Suprapubic skin (tissue), 4 donors: ENCODE results near the gene LCMT2.

Source experiments
- EP300 ChIP-seq: sonication (generic); formaldehyde crosslinking; IDR thresholded peaks from one replicate; pipeline ENCODE4 v1.6.1; 2017; ENCODE audit warnings: antibody characterized with exemption
- POLR2A ChIP-seq, 2 donors: fragments of 450-650 bp; IDR thresholded peaks; one replicate each; pipeline ENCODE4 v1.6.1; 2017; ENCODE audit warnings: antibody characterized with exemption in 2 of 2, mild to moderate bottlenecking in 2 of 2, moderate library complexity in 2 of 2
- POLR2AphosphoS5 ChIP-seq, 3 donors: sonication (generic); formaldehyde crosslinking; IDR thresholded peaks; one replicate each; pipeline ENCODE4 v1.6.1; 2017; ENCODE audit warnings: antibody characterized with exemption in 3 of 3
- TF ChIP-seq, protein P1 (sequence below), 2 donors: fragments of 200-600 bp in 1 of 2; fragments of 450-650 bp in 1 of 2; sonication (generic) in 1 of 2; IDR thresholded peaks; one replicate each; pipeline ENCODE4 v1.5.1; 2016 to 2019; ENCODE audit warnings: antibody characterized with exemption in 2 of 2, mild to moderate bottlenecking in 1 of 2, moderate library complexity in 1 of 2

GRCh38 chr15:43370310-43370974 is 40.1 kb upstream of the LCMT2 start:
- TF ChIP-seq, protein P1, sequence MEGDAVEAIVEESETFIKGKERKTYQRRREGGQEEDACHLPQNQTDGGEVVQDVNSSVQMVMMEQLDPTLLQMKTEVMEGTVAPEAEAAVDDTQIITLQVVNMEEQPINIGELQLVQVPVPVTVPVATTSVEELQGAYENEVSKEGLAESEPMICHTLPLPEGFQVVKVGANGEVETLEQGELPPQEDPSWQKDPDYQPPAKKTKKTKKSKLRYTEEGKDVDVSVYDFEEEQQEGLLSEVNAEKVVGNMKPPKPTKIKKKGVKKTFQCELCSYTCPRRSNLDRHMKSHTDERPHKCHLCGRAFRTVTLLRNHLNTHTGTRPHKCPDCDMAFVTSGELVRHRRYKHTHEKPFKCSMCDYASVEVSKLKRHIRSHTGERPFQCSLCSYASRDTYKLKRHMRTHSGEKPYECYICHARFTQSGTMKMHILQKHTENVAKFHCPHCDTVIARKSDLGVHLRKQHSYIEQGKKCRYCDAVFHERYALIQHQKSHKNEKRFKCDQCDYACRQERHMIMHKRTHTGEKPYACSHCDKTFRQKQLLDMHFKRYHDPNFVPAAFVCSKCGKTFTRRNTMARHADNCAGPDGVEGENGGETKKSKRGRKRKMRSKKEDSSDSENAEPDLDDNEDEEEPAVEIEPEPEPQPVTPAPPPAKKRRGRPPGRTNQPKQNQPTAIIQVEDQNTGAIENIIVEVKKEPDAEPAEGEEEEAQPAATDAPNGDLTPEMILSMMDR (IDR thresholded peaks at IDR 0.05), result no peak
- no peak for TF ChIP-seq POLR2AphosphoS5 (IDR thresholded peaks at IDR 0.05)
- no peak for TF ChIP-seq POLR2A (IDR thresholded peaks at IDR 0.05)
- TF ChIP-seq EP300, result no peak
